WTC11 (cell line): ENCODE measurements around the gene GRAP2. TPM values are rescaled to one million over a fixed set of nuclear protein-coding genes. Genes with fewer than 3 reads are reported as not detected.

Source experiments
- ATAC-seq: fragments of 200-7000 bp; cut with Tn5 transposase; 2 replicates; pipeline ENCODE4 v1.10.0; 2021; ENCODE audit warnings: mild to moderate bottlenecking, moderate library complexity
- CTCF ChIA-PET: fragments of 300-600 bp; sonication (Branson Sonifier 250); formaldehyde crosslinking; loops from one replicate; lab custom pipeline; 2021; ENCODE audit warnings: antibody characterized with exemption; lab: Charles Lee
- POLR2A ChIA-PET: fragments of 350-600 bp; sonication (Branson Sonifier 250); formaldehyde crosslinking; loops from one replicate; lab custom pipeline; 2021; ENCODE audit warnings: antibody characterized with exemption; lab: Charles Lee
- DNase-seq: peaks from one replicate; pipeline ENCODE4 v3.0.0; 2021; ENCODE audit warnings: low spot score
- H3K27ac Mint-ChIP-seq: 2 replicates; pipeline ENCODE4 v1.8.0; 2021; ENCODE audit warnings: mixed read lengths
- H3K27me3 Mint-ChIP-seq: 2 replicates; pipeline ENCODE4 v1.8.0; 2021; ENCODE audit warnings: low read depth, mild to moderate bottlenecking, moderate library complexity, mixed read lengths
- H3K36me3 Mint-ChIP-seq: 2 replicates; pipeline ENCODE4 v1.8.0; 2021; ENCODE audit warnings: mixed read lengths
- H3K4me1 Mint-ChIP-seq: 2 replicates; pipeline ENCODE4 v1.8.0; 2022; ENCODE audit warnings: mixed read lengths
- H3K4me3 Mint-ChIP-seq: 2 replicates; pipeline ENCODE4 v1.8.0; 2021; ENCODE audit warnings: mild to moderate bottlenecking, moderate library complexity, mixed read lengths
- H3K9me3 Mint-ChIP-seq: 2 replicates; pipeline ENCODE4 v1.8.0; 2021; ENCODE audit warnings: mixed read lengths
- CDX4 ChIP-seq: fragments of 250-450 bp; sonication (Bioruptor Pico); IDR thresholded peaks from 2 replicates; pipeline ENCODE4 v1.9.0; 2021; ENCODE audit warnings: moderate library complexity, mild to moderate bottlenecking, inconsistent platforms, borderline replicate concordance
- CTCF ChIP-seq: fragments of 200-600 bp; IDR thresholded peaks from 2 replicates; pipeline ENCODE4 v1.8.0; 2022; ENCODE audit warnings: antibody characterized with exemption
- E2F4 ChIP-seq: sonication (generic); formaldehyde crosslinking; IDR thresholded peaks from 2 replicates; pipeline ENCODE4 v1.8.1; 2022; ENCODE audit warnings: low read depth, mild to moderate bottlenecking, moderate library complexity, missing genetic modification reagents, borderline replicate concordance
- EMX1 ChIP-seq: fragments of 250-450 bp; sonication (Bioruptor Pico); IDR thresholded peaks from 2 replicates; pipeline ENCODE4 v1.8.0; 2021; ENCODE audit warnings: mild to moderate bottlenecking
- ESRRA ChIP-seq: sonication (generic); formaldehyde crosslinking; IDR thresholded peaks from 2 replicates; pipeline ENCODE4 v1.8.1; 2022; ENCODE audit warnings: mild to moderate bottlenecking, missing genetic modification reagents, borderline replicate concordance
- IRF1 ChIP-seq: sonication (generic); formaldehyde crosslinking; IDR thresholded peaks from 2 replicates; pipeline ENCODE4 v1.8.0; 2023; ENCODE audit warnings: missing genetic modification reagents
- IRF2 ChIP-seq: sonication (generic); formaldehyde crosslinking; IDR thresholded peaks from 2 replicates; pipeline ENCODE4 v1.8.0; 2022; ENCODE audit warnings: low read depth, missing genetic modification reagents, borderline replicate concordance
- MAX ChIP-seq: sonication (generic); formaldehyde crosslinking; IDR thresholded peaks from 2 replicates; pipeline ENCODE4 v1.8.0; 2022; ENCODE audit warnings: mild to moderate bottlenecking, missing genetic modification reagents
- MXD4 ChIP-seq: fragments of 250-450 bp; sonication (Bioruptor Pico); IDR thresholded peaks from 2 replicates; pipeline ENCODE4 v1.8.0; 2021; ENCODE audit warnings: mild to moderate bottlenecking, moderate library complexity, borderline replicate concordance
- NFE2L1 ChIP-seq: sonication (generic); formaldehyde crosslinking; IDR thresholded peaks from 2 replicates; pipeline ENCODE4 v1.8.1; 2023; ENCODE audit warnings: missing genetic modification reagents
- PREB ChIP-seq: sonication (generic); formaldehyde crosslinking; IDR thresholded peaks from 2 replicates; pipeline ENCODE4 v1.8.1; 2022; ENCODE audit warnings: mild to moderate bottlenecking, missing genetic modification reagents, moderate library complexity, borderline replicate concordance
- STAT6 ChIP-seq: sonication (generic); formaldehyde crosslinking; conservative IDR thresholded peaks from 2 replicates; pipeline ENCODE4 v1.8.1; 2023; ENCODE audit warnings: mild to moderate bottlenecking, low read depth, missing genetic modification reagents, moderate library complexity
- ZBTB21 ChIP-seq: sonication (generic); formaldehyde crosslinking; IDR thresholded peaks from 2 replicates; pipeline ENCODE4 v1.8.1; 2023; ENCODE audit warnings: mild to moderate bottlenecking, missing genetic modification reagents, borderline replicate concordance
- ZNF232 ChIP-seq: sonication (generic); formaldehyde crosslinking; IDR thresholded peaks from 2 replicates; pipeline ENCODE4 v1.8.0; 2022; ENCODE audit warnings: mild to moderate bottlenecking, missing genetic modification reagents
- ZNF416 ChIP-seq: fragments of 250-450 bp; sonication (Bioruptor Pico); IDR thresholded peaks from 2 replicates; pipeline ENCODE4 v1.9.0; 2021; ENCODE audit warnings: mild to moderate bottlenecking, inconsistent platforms
- ZNF512 ChIP-seq: sonication (generic); formaldehyde crosslinking; IDR thresholded peaks from 2 replicates; pipeline ENCODE4 v1.8.1; 2022; ENCODE audit warnings: missing genetic modification reagents, borderline replicate concordance
- total RNA-seq: library from RNA; stranded (reverse); gene quantifications from 3 replicates; pipeline ENCODE4 v1.2.3, GENCODE V29; 2021

GRAP2 gene
- total RNA-seq, 1 experiment from 2014 or later, result 0.33 TPM

- TF ChIP-seq E2F4 (CRISPR knock-in tag) (no peak), STAT6 (no peak), ZBTB21 (CRISPR knock-in tag) (no peak), MAX (CRISPR knock-in tag) (no peak), NFE2L1 (CRISPR knock-in tag) (no peak), ZNF232 (CRISPR knock-in tag) (no peak)
These were observed 27.9 kb downstream of the GRAP2 start (continued) for GRCh38 chr22:39928536-39929520.

- Mint-ChIP-seq H3K36me3 (no peaks in the 10 kb centered on the region), H3K27ac (no peak overlapping the region), H3K27me3 (no peaks in the 10 kb centered on the region; the same call in 1 of the 2 replicates), H3K4me1 (peaks cover 48% of the 10 kb centered on the region), H3K9me3 (no peaks in the 10 kb centered on the region), H3K4me3 (no peak overlapping the region)
- ATAC-seq (no peak), DNase-seq (no peak)
- TF ChIP-seq IRF1 (CRISPR knock-in tag), result no peak
- no peak for TF ChIP-seq ZNF416 (CRISPR knock-in tag)
- no peak for TF ChIP-seq CTCF
- TF ChIP-seq EMX1 (CRISPR knock-in tag), result no peak
- no peak for TF ChIP-seq ZNF512 (CRISPR knock-in tag)
- no peak for TF ChIP-seq ESRRA
- TF ChIP-seq MXD4 (CRISPR knock-in tag), result no peak
- no peak for TF ChIP-seq CDX4 (CRISPR knock-in tag)
- no peak for TF ChIP-seq PREB (CRISPR knock-in tag)
- no peak for TF ChIP-seq IRF2 (CRISPR knock-in tag)
- ChIA-PET CTCF (no interaction called here), POLR2A (no interaction called here)
These were observed 30.4 kb downstream of the GRAP2 start for GRCh38 chr22:39931251-39931650.
